Measurements from ENCODE around the gene PNPLA1.

The PNPLA1 gene

DNA sequence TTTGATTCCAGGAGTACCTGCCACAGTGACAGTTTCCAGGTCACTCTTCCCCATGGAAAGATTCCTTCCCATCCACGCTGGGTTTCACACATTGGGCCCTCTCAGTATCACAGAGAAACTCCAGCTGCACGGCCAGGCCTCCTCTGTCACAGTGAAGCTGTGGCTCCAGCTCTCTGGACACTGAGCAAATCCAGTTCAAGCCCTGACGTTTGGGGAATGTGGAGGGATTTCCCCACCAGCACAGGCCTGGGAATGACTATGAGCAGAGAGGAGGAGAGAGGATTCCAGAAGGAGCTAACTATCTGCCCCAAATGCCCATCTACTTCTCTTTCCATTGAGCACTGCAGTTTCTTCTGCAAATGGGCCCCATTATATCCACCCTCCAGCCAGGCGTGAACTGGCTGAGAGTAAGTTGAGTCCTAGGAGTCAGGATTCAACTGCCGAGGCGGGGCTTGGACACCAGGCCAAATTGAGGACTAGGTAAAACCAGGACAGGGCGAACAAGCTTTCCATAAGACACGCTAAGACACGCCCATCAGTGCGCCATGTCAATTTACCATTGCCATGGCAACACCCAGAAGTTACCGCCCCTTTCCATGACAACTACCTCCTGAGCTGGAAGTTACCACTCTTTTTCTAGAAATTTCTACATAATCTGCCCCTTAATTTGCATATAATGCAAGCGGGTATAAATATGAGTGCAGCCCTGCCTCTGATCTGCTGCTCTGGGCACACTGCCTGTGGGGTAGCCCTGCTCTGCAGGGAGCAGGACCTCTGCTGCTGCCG, 76.0 kb downstream of the PNPLA1 start:
- no peak for DNase-seq
- H2AFZ ChIP-seq (ENCODE audit: low read length): no peak overlapping the region
- H3K4me2 ChIP-seq (ENCODE audit: low read depth, low read length): no peak overlapping the region

GRCh38 chr6:36346486-36347273, 76.8 kb downstream of the PNPLA1 start:
- Histone ChIP-seq H3K4me2 (ENCODE audit: low read depth, low read length) (no peak overlapping the region), H3K27ac (ENCODE audit: low read length) (no peak overlapping the region), H3K9me2 (replicated peaks; ENCODE audit: insufficient read depth, low read length) (no peaks in the 10 kb centered on the region), H3K79me2 (ENCODE audit: low read length) (no peaks in the 10 kb centered on the region), H2AFZ (ENCODE audit: low read length) (no peak overlapping the region), H3K4me1 (ENCODE audit: low read length) (peaks cover 8% of the 10 kb centered on the region; the same call in 1 of the 2 replicates), H3K9ac (ENCODE audit: low read length) (no peak overlapping the region), H3K27me3 (replicated peaks; ENCODE audit: insufficient read depth, low read length) (no peaks in the 10 kb centered on the region), H3K36me3 (replicated peaks; ENCODE audit: insufficient read depth, low read length) (no peaks in the 10 kb centered on the region), H3K9me3 (replicated peaks; ENCODE audit: insufficient read depth, low read length) (no peaks in the 10 kb centered on the region), H3F3A (ENCODE audit: insufficient read depth, low read length) (no peaks in the 10 kb centered on the region), H4K20me1 (ENCODE audit: insufficient read depth, low read length) (no peaks in the 10 kb centered on the region), H3K4me3 (ENCODE audit: low read length) (no peak overlapping the region)
- TF ChIP-seq, protein P1, sequence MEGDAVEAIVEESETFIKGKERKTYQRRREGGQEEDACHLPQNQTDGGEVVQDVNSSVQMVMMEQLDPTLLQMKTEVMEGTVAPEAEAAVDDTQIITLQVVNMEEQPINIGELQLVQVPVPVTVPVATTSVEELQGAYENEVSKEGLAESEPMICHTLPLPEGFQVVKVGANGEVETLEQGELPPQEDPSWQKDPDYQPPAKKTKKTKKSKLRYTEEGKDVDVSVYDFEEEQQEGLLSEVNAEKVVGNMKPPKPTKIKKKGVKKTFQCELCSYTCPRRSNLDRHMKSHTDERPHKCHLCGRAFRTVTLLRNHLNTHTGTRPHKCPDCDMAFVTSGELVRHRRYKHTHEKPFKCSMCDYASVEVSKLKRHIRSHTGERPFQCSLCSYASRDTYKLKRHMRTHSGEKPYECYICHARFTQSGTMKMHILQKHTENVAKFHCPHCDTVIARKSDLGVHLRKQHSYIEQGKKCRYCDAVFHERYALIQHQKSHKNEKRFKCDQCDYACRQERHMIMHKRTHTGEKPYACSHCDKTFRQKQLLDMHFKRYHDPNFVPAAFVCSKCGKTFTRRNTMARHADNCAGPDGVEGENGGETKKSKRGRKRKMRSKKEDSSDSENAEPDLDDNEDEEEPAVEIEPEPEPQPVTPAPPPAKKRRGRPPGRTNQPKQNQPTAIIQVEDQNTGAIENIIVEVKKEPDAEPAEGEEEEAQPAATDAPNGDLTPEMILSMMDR (IDR thresholded peaks at IDR 0.05; ENCODE audit: low read length): no peak
- no peak for TF ChIP-seq EZH2 (optimal IDR thresholded peaks at IDR 0.05; ENCODE audit: low read depth, low read length)
- no peak for TF ChIP-seq EZH2phosphoT487 (IDR thresholded peaks at IDR 0.05; ENCODE audit: low read length)
- DNase-seq: no peak

More for the DNA sequence above, 76.0 kb downstream of the PNPLA1 start:
- H3K79me2 ChIP-seq (ENCODE audit: low read length): no peaks in the 10 kb centered on the region
- H3K27me3 ChIP-seq (replicated peaks; ENCODE audit: insufficient read depth, low read length): no peaks in the 10 kb centered on the region
- H3K27ac ChIP-seq (ENCODE audit: low read length): no peak overlapping the region
- H3K4me3 ChIP-seq (ENCODE audit: low read length): no peak overlapping the region
- no peaks in the 10 kb centered on the region for H3K9me2 ChIP-seq (replicated peaks; ENCODE audit: insufficient read depth, low read length)
- H3F3A ChIP-seq (ENCODE audit: insufficient read depth, low read length): no peaks in the 10 kb centered on the region
- H4K20me1 ChIP-seq (ENCODE audit: insufficient read depth, low read length): no peaks in the 10 kb centered on the region
- TF ChIP-seq EZH2 (optimal IDR thresholded peaks at IDR 0.05; ENCODE audit: low read depth, low read length): no peak
- TF ChIP-seq, protein P1 (IDR thresholded peaks at IDR 0.05; ENCODE audit: low read length): no peak
- TF ChIP-seq EZH2phosphoT487 (IDR thresholded peaks at IDR 0.05; ENCODE audit: low read length): no peak
- H3K9ac ChIP-seq (ENCODE audit: low read length): no peak overlapping the region
- no peaks in the 10 kb centered on the region for H3K9me3 ChIP-seq (replicated peaks; ENCODE audit: insufficient read depth, low read length)
- H3K36me3 ChIP-seq (replicated peaks; ENCODE audit: insufficient read depth, low read length): no peaks in the 10 kb centered on the region
- peaks cover 8% of the 10 kb centered on the region; the same call in 1 of the 2 replicates for H3K4me1 ChIP-seq (ENCODE audit: low read length)

- TF ChIP-seq EZH2 (optimal IDR thresholded peaks at IDR 0.05; ENCODE audit: low read depth, low read length) (no peak), EZH2phosphoT487 (IDR thresholded peaks at IDR 0.05; ENCODE audit: low read length) (no peak)
- TF ChIP-seq, protein P1 (IDR thresholded peaks at IDR 0.05; ENCODE audit: low read length): no peak
- no peak overlapping the region for H3K4me2 ChIP-seq (ENCODE audit: low read depth, low read length)
Observed at GRCh38 chr6:36347621-36348020, 77.8 kb downstream of the PNPLA1 start.

More at GRCh38 chr6:36347621-36348020, 77.8 kb downstream of the PNPLA1 start:
- Histone ChIP-seq H3K9me2 (replicated peaks; ENCODE audit: insufficient read depth, low read length) (no peaks in the 10 kb centered on the region), H3K27me3 (replicated peaks; ENCODE audit: insufficient read depth, low read length) (no peaks in the 10 kb centered on the region), H3K27ac (ENCODE audit: low read length) (no peak overlapping the region), H3K4me3 (ENCODE audit: low read length) (no peak overlapping the region), H3K9ac (ENCODE audit: low read length) (no peak overlapping the region), H3K36me3 (replicated peaks; ENCODE audit: insufficient read depth, low read length) (no peaks in the 10 kb centered on the region), H3K9me3 (replicated peaks; ENCODE audit: insufficient read depth, low read length) (no peaks in the 10 kb centered on the region), H3F3A (ENCODE audit: insufficient read depth, low read length) (no peaks in the 10 kb centered on the region), H4K20me1 (ENCODE audit: insufficient read depth, low read length) (no peaks in the 10 kb centered on the region), H3K4me1 (ENCODE audit: low read length) (peaks cover 8% of the 10 kb centered on the region; the same call in 1 of the 2 replicates), H2AFZ (ENCODE audit: low read length) (no peak overlapping the region), H3K79me2 (ENCODE audit: low read length) (no peaks in the 10 kb centered on the region)
- no peak for DNase-seq
